IMR-90 (cell line): Measurements from ENCODE around the gene KRTAP5-6. TPM values are rescaled to one million over a fixed set of nuclear protein-coding genes. Genes with fewer than 3 reads are reported as not detected.

Source experiments
- ATAC-seq: fragments of 200-7000 bp; cut with Tn5 transposase; 2 replicates; pipeline ENCODE4 v1.9.1; 2020; ENCODE audit warnings: low read depth, mild to moderate bottlenecking, moderate library complexity
- BruUV-seq: library from RNA; stranded (reverse); fragments of 400-500 nt; replicated peaks from 2 replicates; lab custom pipeline; 2021; lab: Mats Ljungman, UMichigan
- CTCF ChIA-PET: fragments of 300-600 bp; formaldehyde crosslinking; extraction: SDS; loops from one replicate; lab custom pipeline; 2021; ENCODE audit warnings: antibody characterized with exemption; lab: Yijun Ruan, JAX
- POLR2A ChIA-PET: fragments of 300-600 bp; sonication (Branson Sonifier 250); formaldehyde crosslinking; loops from one replicate; lab custom pipeline; 2022; ENCODE audit warnings: antibody characterized with exemption; ENCODE audit not compliant: unreplicated experiment; lab: Charles Lee
- DNase-seq: peaks from one replicate; pipeline ENCODE4 v3.0.0; 2013
- H2AFZ ChIP-seq: replicated peaks from 2 replicates; pipeline ENCODE3; 2013; ENCODE audit warnings: low read length, mild to moderate bottlenecking; ENCODE audit not compliant: poor library complexity
- H2AK5ac ChIP-seq: 2 replicates; pipeline ENCODE4 v1.6.1; 2013; ENCODE audit warnings: low read depth, low read length, inconsistent platforms
- H2AK9ac ChIP-seq: replicated peaks from 2 replicates; pipeline ENCODE3; 2013; ENCODE audit warnings: mild to moderate bottlenecking, low read depth, low read length, moderate library complexity; ENCODE audit not compliant: poor library complexity
- H2BK120ac ChIP-seq: 2 replicates; pipeline ENCODE4 v1.6.1; 2013; ENCODE audit warnings: low read depth, low read length, inconsistent platforms
- H2BK15ac ChIP-seq: 3 replicates; pipeline ENCODE4 v1.6.1; 2013; ENCODE audit warnings: low read depth, low read length, inconsistent platforms
- H2BK20ac ChIP-seq: 2 replicates; pipeline ENCODE4 v1.6.1; 2013; ENCODE audit warnings: low read depth, mild to moderate bottlenecking, inconsistent platforms, low read length, moderate library complexity
- H2BK5ac ChIP-seq: 2 replicates; pipeline ENCODE4 v1.6.1; 2013; ENCODE audit warnings: mild to moderate bottlenecking, low read depth, low read length, inconsistent platforms; ENCODE audit not compliant: poor library complexity, severe bottlenecking
- H3K14ac ChIP-seq: replicated peaks from 2 replicates; pipeline ENCODE4 v1.6.1; 2013; ENCODE audit warnings: low read depth, low read length, inconsistent platforms
- H3K18ac ChIP-seq: 2 replicates; pipeline ENCODE4 v1.6.1; 2013; ENCODE audit warnings: low read depth, low read length, control low read depth
- H3K23ac ChIP-seq: 2 replicates; pipeline ENCODE4 v1.6.1; 2013; ENCODE audit warnings: low read depth, low read length, inconsistent platforms
- H3K27ac ChIP-seq: 2 replicates; pipeline ENCODE4 v1.5.1; 2013; ENCODE audit warnings: mild to moderate bottlenecking, control low read depth, low read length; ENCODE audit not compliant: insufficient read depth
- H3K27me3 ChIP-seq: 2 replicates; pipeline ENCODE4 v1.6.1; 2013; ENCODE audit warnings: low read length; ENCODE audit not compliant: control insufficient read depth, insufficient read depth
- H3K36me3 ChIP-seq: 2 replicates; pipeline ENCODE4 v1.6.1; 2013; ENCODE audit warnings: low read length, mixed read lengths; ENCODE audit not compliant: control insufficient read depth, insufficient read depth
- H3K4ac ChIP-seq: 2 replicates; pipeline ENCODE4 v1.6.1; 2013; ENCODE audit warnings: low read depth, low read length, inconsistent platforms
- H3K4me1 ChIP-seq: 2 replicates; pipeline ENCODE4 v1.6.1; 2013; ENCODE audit warnings: low read length, mixed read lengths; ENCODE audit not compliant: control insufficient read depth, insufficient read depth
- H3K4me2 ChIP-seq: 2 replicates; pipeline ENCODE4 v1.6.1; 2013; ENCODE audit warnings: low read depth, mild to moderate bottlenecking, control low read depth, low read length, moderate library complexity
- H3K4me3 ChIP-seq: 2 replicates; pipeline ENCODE4 v1.5.1; 2013; ENCODE audit warnings: low read depth, mild to moderate bottlenecking, control low read depth, low read length, moderate library complexity; ENCODE audit not compliant: insufficient read depth
- H3K56ac ChIP-seq: 2 replicates; pipeline ENCODE4 v1.6.1; 2013; ENCODE audit warnings: low read length, inconsistent platforms; ENCODE audit not compliant: insufficient read depth; ENCODE audit errors: extremely low read depth
- H3K79me1 ChIP-seq, 2 experiments: 2 replicates each; pipeline ENCODE4 v1.6.1; 2013; ENCODE audit warnings: low read length in 2 of 2, inconsistent platforms in 1 of 2, low read depth in 1 of 2
- H3K9ac ChIP-seq: 2 replicates; pipeline ENCODE4 v1.6.1; 2013; ENCODE audit warnings: low read depth, low read length, control low read depth
- H3K9me1 ChIP-seq: 2 replicates; pipeline ENCODE4 v1.6.1; 2013; ENCODE audit warnings: low read length, inconsistent platforms; ENCODE audit not compliant: insufficient read depth
- H3K9me3 ChIP-seq: 2 replicates; pipeline ENCODE4 v1.6.1; 2013; ENCODE audit warnings: low read length; ENCODE audit not compliant: control insufficient read depth, insufficient read depth
- H4K20me1 ChIP-seq: 2 replicates; pipeline ENCODE4 v1.6.1; 2013; ENCODE audit warnings: low read length, inconsistent platforms; ENCODE audit not compliant: insufficient read depth
- H4K5ac ChIP-seq: 2 replicates; pipeline ENCODE4 v1.6.1; 2013; ENCODE audit warnings: mild to moderate bottlenecking, low read depth, low read length, control low read depth
- H4K8ac ChIP-seq, 2 experiments: 2 replicates each; pipeline ENCODE4 v1.6.1; 2013; ENCODE audit warnings: low read depth in 2 of 2, low read length in 2 of 2, control low read depth in 1 of 2, inconsistent platforms in 1 of 2
- H4K91ac ChIP-seq: 2 replicates; pipeline ENCODE4 v1.6.1; 2013; ENCODE audit warnings: low read depth, low read length, inconsistent platforms; ENCODE audit not compliant: insufficient read depth
- FOS ChIP-seq: fragments of 150-350 bp; IDR thresholded peaks from 2 replicates; pipeline ENCODE4 v1.6.1; 2016; ENCODE audit warnings: low read depth, low read length
- MAZ ChIP-seq: IDR thresholded peaks from 2 replicates; pipeline ENCODE4 v1.6.1; 2012; ENCODE audit warnings: low read depth, mild to moderate bottlenecking, low read length, improper control_type of control experiment, moderate library complexity, borderline replicate concordance
- WGBS, 2 experiments: methylation state at CpG; one replicate each; pipeline versions ENCODE4 v1.1.5 to v1.1.7; 2013; ENCODE audit warnings: missing lambda C conversion rate in 2 of 2; ENCODE audit not compliant: insufficient read length in 1 of 2; ENCODE audit errors: extremely low coverage in 2 of 2; 5-methylcytosine and 5-hydroxymethylcytosine counted together
- dilution Hi-C: fragments of 300-500 bp; cut with HindIII; formaldehyde crosslinking; loops from one replicate; pipeline ENCODE4 v1.14.3; 2018; ENCODE audit warnings: low sequenced_read_pairs; ENCODE audit not compliant: unreplicated experiment
- in situ Hi-C: fragments of 300-500 bp; cut with MboI; formaldehyde crosslinking; loops from 3 replicates; pipeline ENCODE4 v1.14.3; 2019; ENCODE audit warnings: low sequenced_read_pairs, inconsistent platforms, mixed read lengths
- intact Hi-C: fragments of 100-400 bp; cut with micrococcal nuclease; formaldehyde crosslinking; loops from 2 replicates; pipeline ENCODE4 v1.10.0; 2022
- polyA plus RNA-seq, 3 experiments: library from polyadenylated mRNA; depleted of rRNA; stranded (reverse); fragments of >200 nt; gene quantifications; 2 replicates each; pipeline ENCODE4 v1.2.3, GENCODE V29; 2012; ENCODE audit warnings: low replicate concordance in 1 of 3
- total RNA-seq: library from RNA; depleted of rRNA; stranded (reverse); fragments of >200 nt; gene quantifications from 2 replicates; pipeline ENCODE4 v1.2.3, GENCODE V29; 2012

The KRTAP5-6 gene
- total and polyA plus RNA-seq, 2 of the 4 experiments (the other 2 are of a cell fraction) = not detected

DNA sequence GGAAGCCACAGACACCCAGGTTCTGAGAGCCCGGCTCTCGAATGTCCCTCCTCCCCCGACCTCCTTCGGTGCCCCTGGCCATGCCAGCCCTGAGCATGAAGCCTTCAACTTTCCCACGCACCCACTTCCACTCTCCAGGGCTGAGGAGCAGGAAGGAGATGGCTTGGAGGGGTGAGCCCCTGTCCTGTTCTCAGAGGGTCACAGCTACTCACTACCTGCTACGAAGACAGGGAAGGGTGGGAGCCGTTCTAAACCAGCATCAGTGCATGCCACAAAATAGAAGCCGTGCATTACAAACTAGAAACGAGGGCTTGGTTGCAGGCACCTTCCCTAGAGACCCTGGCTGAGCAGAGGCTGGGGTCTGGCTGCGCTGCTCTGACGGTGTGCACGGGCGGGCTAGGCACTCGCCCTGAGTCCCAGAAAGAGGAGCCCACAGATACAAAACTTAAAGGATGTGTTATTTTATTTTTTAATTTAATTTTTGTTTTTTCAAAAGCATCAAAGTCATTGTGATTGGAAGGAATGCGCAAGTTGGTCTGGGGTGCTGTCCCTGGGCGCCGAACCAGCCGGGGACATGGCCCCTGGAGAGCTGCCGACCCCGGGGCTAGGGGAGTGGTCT, 4.2 kb upstream of the KRTAP5-6 start:
- no peaks in the 10 kb centered on the region for H3K36me3 ChIP-seq
- no peak overlapping the region for H2BK5ac ChIP-seq
- H2AK5ac ChIP-seq = no peak overlapping the region
- intact Hi-C loops (loop anchor here (1.0 to 2.0 kb wide), 2 partner anchors 40 to 458 kb away; no protein-coding TSS in a partner anchor), in situ Hi-C loops (no loop called here), dilution Hi-C loops (no loop called here)
- CTCF ChIA-PET = interaction anchor here (0.9 to 3.2 kb wide), 5 partner anchors 13 to 459 kb away, joined by 3 to 54 read pairs (median 9); partner anchors contain the start of gene SYT8
- ATAC-seq (no peak), DNase-seq (no peak)
- no peaks in the 10 kb centered on the region for H3K79me1 ChIP-seq
- no peak overlapping the region for H2BK15ac ChIP-seq
- peaks cover 1% of the 10 kb centered on the region; the same call in 1 of the 2 replicates for H3K4me1 ChIP-seq
- peaks cover 59% of the 10 kb centered on the region for H3K27me3 ChIP-seq
- POLR2A ChIA-PET = no interaction called here
- H3K4me2 ChIP-seq = no peak overlapping the region
- H4K20me1 ChIP-seq = no peaks in the 10 kb centered on the region
- TF ChIP-seq MAZ (no peak), FOS (no peak)
- H2BK120ac ChIP-seq = no peak overlapping the region
- no peak overlapping the region for H3K27ac ChIP-seq
- H3K14ac ChIP-seq = no peak overlapping the region
- no peak overlapping the region for H2BK20ac ChIP-seq
- no peak overlapping the region for H3K56ac ChIP-seq
- no peak overlapping the region for H4K91ac ChIP-seq
- no peak overlapping the region for H4K5ac ChIP-seq
- H3K9me3 ChIP-seq = no peaks in the 10 kb centered on the region; the same call in 1 of the 2 replicates
- H3K4ac ChIP-seq = no peak overlapping the region
- no peak overlapping the region for H3K9ac ChIP-seq
- H2AFZ ChIP-seq = peak overlapping the region; percentile 87
- no peaks in the 10 kb centered on the region for H3K9me1 ChIP-seq
- no peak overlapping the region for H3K23ac ChIP-seq
- no peak overlapping the region for H3K18ac ChIP-seq
- no peak overlapping the region for H3K4me3 ChIP-seq
- BruUV-seq = no TSS peak
- H2AK9ac ChIP-seq = no peak overlapping the region
- no peak overlapping the region for H4K8ac ChIP-seq
- WGBS, 2 experiments = 73% methylated on average over 3 of the region's 20 CpGs; no CpG with 5 or more reads in 1 of the 2 experiments
